Measurements from ENCODE around the gene RFX4.

DNA sequence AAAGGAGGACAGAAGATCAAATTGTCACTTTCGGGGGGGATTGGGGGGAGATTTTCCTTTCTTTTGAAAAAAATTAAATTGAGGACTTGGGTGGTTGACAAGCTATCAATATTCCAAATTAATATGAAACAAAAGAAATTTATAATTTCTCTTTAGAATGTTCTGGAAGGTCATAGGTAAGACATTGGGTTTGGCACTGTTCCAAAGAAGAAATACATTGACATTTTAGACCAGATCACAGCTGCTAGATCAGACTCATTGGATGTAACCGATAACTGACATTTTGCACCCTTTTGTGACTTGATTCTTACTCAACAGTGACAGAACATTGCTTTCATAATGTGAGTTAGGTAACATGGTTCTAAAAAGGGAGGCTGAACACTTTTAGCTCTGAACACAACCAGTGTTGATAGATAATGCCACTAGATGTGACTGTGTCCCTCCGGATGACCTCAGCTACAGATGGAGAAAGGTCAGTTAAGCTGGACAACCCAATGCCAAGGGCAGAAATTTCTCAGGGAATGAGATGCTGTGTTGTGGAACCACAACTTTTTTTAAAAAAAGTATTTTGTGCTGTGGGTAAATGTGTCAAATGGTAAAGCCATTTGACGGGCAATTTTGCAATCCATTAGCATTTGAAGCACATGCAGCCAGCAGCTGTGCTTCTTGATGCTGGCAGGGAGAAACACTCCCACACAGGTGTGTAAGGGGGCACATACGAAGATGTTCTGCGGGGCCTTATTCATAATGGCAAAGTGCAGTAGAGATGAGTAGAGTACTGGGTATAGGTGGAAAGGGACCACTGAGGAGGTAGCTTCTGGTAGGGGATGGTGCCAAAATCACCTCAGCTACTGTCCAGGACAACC, 62.9 kb downstream of the RFX4 start:
- TF ChIP-seq EZH2 (IDR thresholded peaks at IDR 0.05) = no peak
- TF ChIP-seq POLR2AphosphoS5 (IDR thresholded peaks at IDR 0.05; ENCODE audit: borderline replicate concordance, low read depth, low read length) = no peak

Measured in SK-N-MC (cell line).